Mesenchymal stem cell (in vitro differentiated cells and primary cell): ENCODE results near the gene FMN2.
A peak's percentile ranks its signal among the peaks of the same experiment; 100 is the strongest.

Source experiments
- DNase-seq: peaks from one replicate; pipeline ENCODE4 v3.0.0-alpha.2; 2013
- H2AFZ ChIP-seq: one replicate; pipeline ENCODE4 v1.6.1; 2013; ENCODE audit warnings: low read depth, mild to moderate bottlenecking, control low read depth, inconsistent platforms, low read length, moderate library complexity
- H2AK5ac ChIP-seq: 2 replicates; pipeline ENCODE4 v1.6.1; 2013; ENCODE audit warnings: low read length, moderate library complexity, mild to moderate bottlenecking, inconsistent platforms; ENCODE audit not compliant: severe bottlenecking
- H2BK120ac ChIP-seq: one replicate; pipeline ENCODE4 v1.6.1; 2013; ENCODE audit warnings: low read depth, mild to moderate bottlenecking, inconsistent platforms, low read length, moderate library complexity
- H2BK12ac ChIP-seq, 2 experiments: one replicate each; pipeline ENCODE4 v1.6.1; 2013; ENCODE audit warnings: inconsistent platforms in 2 of 2, low read length in 2 of 2, mild to moderate bottlenecking in 2 of 2, moderate library complexity in 2 of 2, control low read depth in 1 of 2
- H2BK15ac ChIP-seq: one replicate; pipeline ENCODE4 v1.6.1; 2013; ENCODE audit warnings: mild to moderate bottlenecking, low read depth, inconsistent platforms; ENCODE audit not compliant: poor library complexity, severe bottlenecking
- H2BK5ac ChIP-seq: 2 replicates; pipeline ENCODE4 v1.6.1; 2013; ENCODE audit warnings: low read depth, mild to moderate bottlenecking, low read length, control low read depth, inconsistent platforms; ENCODE audit not compliant: poor library complexity, severe bottlenecking
- H3K14ac ChIP-seq, 2 experiments: one replicate each; pipeline ENCODE4 v1.6.1; 2013; ENCODE audit warnings: inconsistent platforms in 2 of 2, low read length in 2 of 2, control low read depth in 1 of 2, mild to moderate bottlenecking in 1 of 2, moderate library complexity in 1 of 2
- H3K18ac ChIP-seq, 2 experiments: one replicate each; pipeline ENCODE4 v1.6.1; 2013; ENCODE audit warnings: inconsistent platforms in 2 of 2, low read length in 2 of 2, control low read depth in 1 of 2, low read depth in 1 of 2, mild to moderate bottlenecking in 1 of 2
- H3K23ac ChIP-seq, 2 experiments: one replicate each; pipeline ENCODE4 v1.6.1; 2013; ENCODE audit warnings: inconsistent platforms in 2 of 2, low read length in 2 of 2, mild to moderate bottlenecking in 2 of 2, moderate library complexity in 2 of 2, control low read depth in 1 of 2
- H3K27ac ChIP-seq: 2 replicates; pipeline ENCODE4 v1.5.1; 2013; ENCODE audit warnings: mild to moderate bottlenecking, moderate library complexity, low read length, control low read depth, inconsistent platforms; ENCODE audit not compliant: poor library complexity, severe bottlenecking
- H3K27me3 ChIP-seq, 2 experiments: 2 replicates each; pipeline versions ENCODE4 v1.6.1 to v1.7.0; 2013; ENCODE audit warnings: low read length in 2 of 2, mild to moderate bottlenecking in 2 of 2, moderate library complexity in 2 of 2, control low read depth in 1 of 2, inconsistent platforms in 1 of 2; ENCODE audit not compliant: control insufficient read depth in 1 of 2, insufficient read depth in 1 of 2
- H3K36me3 ChIP-seq, 2 experiments: 2 replicates each; pipeline versions ENCODE4 v1.6.1 to v1.7.0; 2013; ENCODE audit warnings: low read length in 2 of 2, control low read depth in 1 of 2, inconsistent platforms in 1 of 2, low read depth in 1 of 2, mild to moderate bottlenecking in 1 of 2; ENCODE audit not compliant: insufficient read depth in 2 of 2, control insufficient read depth in 1 of 2
- H3K4ac ChIP-seq, 2 experiments: one replicate each; pipeline ENCODE4 v1.6.1; 2013; ENCODE audit warnings: inconsistent platforms in 2 of 2, low read length in 2 of 2, mild to moderate bottlenecking in 2 of 2, moderate library complexity in 2 of 2, control low read depth in 1 of 2, low read depth in 1 of 2
- H3K4me1 ChIP-seq: 2 replicates; pipeline ENCODE4 v1.6.1; 2013; ENCODE audit warnings: low read depth, low read length, control low read depth; ENCODE audit not compliant: control insufficient read depth, insufficient read depth
- H3K4me2 ChIP-seq: 2 replicates; pipeline ENCODE4 v1.6.1; 2013; ENCODE audit warnings: low read length, mild to moderate bottlenecking, inconsistent platforms; ENCODE audit not compliant: poor library complexity, severe bottlenecking
- H3K4me3 ChIP-seq, 2 experiments: 2 replicates each; pipeline versions ENCODE4 v1.5.1 to v1.7.0; 2013; ENCODE audit warnings: low read length in 2 of 2, mild to moderate bottlenecking in 2 of 2, control low read depth in 1 of 2, low read depth in 1 of 2; ENCODE audit not compliant: insufficient read depth in 1 of 2
- H3K79me1 ChIP-seq: replicated peaks from 2 replicates; pipeline ENCODE4 v1.6.1; 2013; ENCODE audit warnings: mild to moderate bottlenecking, control low read depth, low read length, inconsistent platforms; ENCODE audit not compliant: poor library complexity, severe bottlenecking
- H3K9ac ChIP-seq: 2 replicates; pipeline ENCODE4 v1.7.0; 2013; ENCODE audit warnings: mild to moderate bottlenecking, low read length, moderate library complexity
- H3K9me3 ChIP-seq: 2 replicates; pipeline ENCODE4 v1.7.0; 2013; ENCODE audit warnings: mild to moderate bottlenecking, low read length; ENCODE audit not compliant: control insufficient read depth
- H4K8ac ChIP-seq: one replicate; pipeline ENCODE4 v1.6.1; 2013; ENCODE audit warnings: inconsistent platforms, mild to moderate bottlenecking, low read length, moderate library complexity
- H4K91ac ChIP-seq: one replicate; pipeline ENCODE4 v1.6.1; 2013; ENCODE audit warnings: mild to moderate bottlenecking, low read length, inconsistent platforms
- WGBS: methylation state at CpG from one replicate; pipeline ENCODE4 v1.1.7; 2013; ENCODE audit warnings: mixed read lengths; 5-methylcytosine and 5-hydroxymethylcytosine counted together

FMN2 gene

GRCh38 chr1:240457203-240457602, 365.5 kb downstream of the FMN2 start:
- Histone ChIP-seq H3K27me3 (no peaks in the 10 kb centered on the region), H3K18ac (no peak overlapping the region), H3K9ac (no peak overlapping the region), H4K91ac (no peak overlapping the region), H3K4me3 (no peak overlapping the region), H3K27ac (no peak overlapping the region), H2BK12ac (no peak overlapping the region), H3K14ac (no peak overlapping the region), H2AK5ac (no peak overlapping the region), H3K4me1 (no peaks in the 10 kb centered on the region), H4K8ac (no peak overlapping the region), H2BK5ac (no peak overlapping the region), H2AFZ (no peak overlapping the region), H3K9me3 (no peaks in the 10 kb centered on the region), H3K36me3 (no peaks in the 10 kb centered on the region), H3K79me1 (peaks cover 2% of the 10 kb centered on the region), H2BK120ac (no peak overlapping the region), H3K23ac (no peak overlapping the region), H3K4ac (no peak overlapping the region), H2BK15ac (no peak overlapping the region), H3K4me2 (no peak overlapping the region)
- no peak for DNase-seq
- 100% methylated on average over 4 of the region's 5 CpGs for WGBS

- H3K36me3 ChIP-seq: no peaks in the 10 kb centered on the region
- H3K4me3 ChIP-seq: no peak overlapping the region
- H3K27ac ChIP-seq: no peak overlapping the region
- no peak overlapping the region for H3K23ac ChIP-seq
- H3K18ac ChIP-seq: no peak overlapping the region
- WGBS: no CpG with 5 or more reads among the region's 3 CpGs
- no peak overlapping the region for H2BK5ac ChIP-seq
- no peak overlapping the region for H2BK15ac ChIP-seq
- no peak overlapping the region for H2AFZ ChIP-seq
- no peak overlapping the region for H3K4ac ChIP-seq
- no peak for DNase-seq
- no peak overlapping the region for H3K4me2 ChIP-seq
- H3K14ac ChIP-seq: no peak overlapping the region
- no peaks in the 10 kb centered on the region for H3K27me3 ChIP-seq
- no peak overlapping the region for H2AK5ac ChIP-seq
- H3K9me3 ChIP-seq: no peaks in the 10 kb centered on the region
- H3K9ac ChIP-seq: no peak overlapping the region
- peaks cover 4% of the 10 kb centered on the region for H3K79me1 ChIP-seq
- H4K91ac ChIP-seq: no peak overlapping the region
- H3K4me1 ChIP-seq: peaks cover 4% of the 10 kb centered on the region
- H4K8ac ChIP-seq: no peak overlapping the region
- H2BK12ac ChIP-seq: no peak overlapping the region
- H2BK120ac ChIP-seq: no peak overlapping the region
Observed at GRCh38 chr1:240462277-240462676, 370.6 kb downstream of the FMN2 start.

GRCh38 chr1:240462766-240463395, 371.2 kb downstream of the FMN2 start:
- Histone ChIP-seq H3K9ac (no peak overlapping the region), H2AFZ (no peak overlapping the region), H3K9me3 (no peaks in the 10 kb centered on the region), H3K14ac (no peak overlapping the region), H3K79me1 (peaks cover 4% of the 10 kb centered on the region), H3K18ac (no peak overlapping the region), H3K4me1 (peaks cover 4% of the 10 kb centered on the region), H2BK120ac (no peak overlapping the region), H3K4me3 (no peak overlapping the region), H2BK5ac (no peak overlapping the region), H3K4me2 (no peak overlapping the region), H3K23ac (no peak overlapping the region), H2BK12ac (no peak overlapping the region), H3K27me3 (no peaks in the 10 kb centered on the region), H4K91ac (no peak overlapping the region), H4K8ac (no peak overlapping the region), H2BK15ac (no peak overlapping the region), H3K36me3 (no peaks in the 10 kb centered on the region), H3K27ac (no peak overlapping the region), H3K4ac (no peak overlapping the region), H2AK5ac (peak overlapping the region; percentile 68)
- DNase-seq: peak; percentile 5
- 82% methylated on average over 7 of the region's 7 CpGs for WGBS

GRCh38 chr1:240464099-240464498, 372.4 kb downstream of the FMN2 start:
- no peak overlapping the region for H3K23ac ChIP-seq
- peak; percentile 16 for DNase-seq
- WGBS: no CpG with 5 or more reads among the region's 2 CpGs
- H3K9me3 ChIP-seq: no peaks in the 10 kb centered on the region
- H2BK120ac ChIP-seq: no peak overlapping the region
- H2BK5ac ChIP-seq: no peak overlapping the region
- no peak overlapping the region for H3K14ac ChIP-seq
- H3K4me3 ChIP-seq: no peak overlapping the region
- no peak overlapping the region for H3K4me2 ChIP-seq
- peaks cover 4% of the 10 kb centered on the region for H3K79me1 ChIP-seq
- H4K8ac ChIP-seq: no peak overlapping the region
- H3K27ac ChIP-seq: no peak overlapping the region
- no peak overlapping the region for H2AFZ ChIP-seq
- no peak overlapping the region for H3K18ac ChIP-seq
- H3K36me3 ChIP-seq: no peaks in the 10 kb centered on the region
- peaks cover 4% of the 10 kb centered on the region for H3K4me1 ChIP-seq
- H2AK5ac ChIP-seq: no peak overlapping the region
- no peak overlapping the region for H4K91ac ChIP-seq
- no peak overlapping the region for H2BK12ac ChIP-seq
- no peaks in the 10 kb centered on the region for H3K27me3 ChIP-seq
- no peak overlapping the region for H2BK15ac ChIP-seq
- H3K9ac ChIP-seq: peak overlapping the region; percentile 29
- H3K4ac ChIP-seq: no peak overlapping the region
